Measurements from ENCODE around the gene CEP70. TPM values are rescaled to one million over a fixed set of nuclear protein-coding genes. Genes with fewer than 3 reads are reported as not detected.
A peak's percentile ranks its signal among the peaks of the same experiment; 100 is the strongest.
"Not testable (repeated sequence)": the region's sequence is repeated elsewhere in the genome, so short reads cannot be mapped to it uniquely, and the experiment has no call there.

The CEP70 gene
- total RNA-seq, 4 donors from 2014 or later = 90.6 to 154 (median 123) TPM

DNA sequence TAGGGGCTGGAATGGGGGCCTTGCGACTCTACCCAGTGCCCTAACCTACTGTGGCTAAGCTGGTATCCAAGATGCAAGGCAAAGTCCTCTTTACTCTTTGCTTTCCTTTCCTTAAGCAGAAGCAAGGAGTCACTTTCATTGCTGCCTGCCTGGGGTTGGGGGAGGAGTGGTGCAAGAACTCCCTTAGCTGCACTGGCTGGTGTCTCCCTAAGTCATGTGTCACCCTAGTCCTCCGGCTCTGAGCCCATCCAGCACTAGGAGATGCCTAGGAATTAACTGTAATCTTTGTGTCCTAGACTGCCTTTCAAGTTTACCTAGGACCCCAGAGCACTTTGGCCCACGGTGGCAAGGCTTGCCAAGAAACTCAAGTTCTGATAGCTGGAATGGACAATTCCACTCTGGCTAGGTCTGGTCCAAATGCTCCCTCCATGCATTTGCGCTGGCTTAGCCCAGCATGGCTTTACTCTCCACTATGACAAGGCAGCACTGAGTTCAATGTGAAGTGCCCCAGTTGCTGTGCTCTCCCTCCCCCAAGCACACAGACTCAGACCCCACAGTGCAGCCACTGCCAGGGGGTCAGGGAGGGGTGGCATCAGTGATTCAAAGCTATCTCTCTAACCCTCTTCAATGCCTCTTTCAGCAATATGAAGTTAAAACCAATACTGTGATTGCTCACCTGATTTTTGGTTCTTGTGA is 100.9 kb downstream of the CEP70 start:
- TF ChIP-seq, protein P1, sequence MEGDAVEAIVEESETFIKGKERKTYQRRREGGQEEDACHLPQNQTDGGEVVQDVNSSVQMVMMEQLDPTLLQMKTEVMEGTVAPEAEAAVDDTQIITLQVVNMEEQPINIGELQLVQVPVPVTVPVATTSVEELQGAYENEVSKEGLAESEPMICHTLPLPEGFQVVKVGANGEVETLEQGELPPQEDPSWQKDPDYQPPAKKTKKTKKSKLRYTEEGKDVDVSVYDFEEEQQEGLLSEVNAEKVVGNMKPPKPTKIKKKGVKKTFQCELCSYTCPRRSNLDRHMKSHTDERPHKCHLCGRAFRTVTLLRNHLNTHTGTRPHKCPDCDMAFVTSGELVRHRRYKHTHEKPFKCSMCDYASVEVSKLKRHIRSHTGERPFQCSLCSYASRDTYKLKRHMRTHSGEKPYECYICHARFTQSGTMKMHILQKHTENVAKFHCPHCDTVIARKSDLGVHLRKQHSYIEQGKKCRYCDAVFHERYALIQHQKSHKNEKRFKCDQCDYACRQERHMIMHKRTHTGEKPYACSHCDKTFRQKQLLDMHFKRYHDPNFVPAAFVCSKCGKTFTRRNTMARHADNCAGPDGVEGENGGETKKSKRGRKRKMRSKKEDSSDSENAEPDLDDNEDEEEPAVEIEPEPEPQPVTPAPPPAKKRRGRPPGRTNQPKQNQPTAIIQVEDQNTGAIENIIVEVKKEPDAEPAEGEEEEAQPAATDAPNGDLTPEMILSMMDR (IDR thresholded peaks at IDR 0.05) = no peak
- no peak for TF ChIP-seq POLR2A (IDR thresholded peaks at IDR 0.05)
- DNase-seq = no peak
- intact Hi-C loops (cut with DNase I; ENCODE audit: low total_unique reads) = no loop called here
- no peak overlapping the region for H3K27ac ChIP-seq
- no peaks in the 10 kb centered on the region for H3K27me3 ChIP-seq
- H3K9me3 ChIP-seq = no peaks in the 10 kb centered on the region
- no peaks in the 10 kb centered on the region for H3K36me3 ChIP-seq
- no peaks in the 10 kb centered on the region for H3K4me1 ChIP-seq
- H3K4me3 ChIP-seq = no peak overlapping the region

DNA sequence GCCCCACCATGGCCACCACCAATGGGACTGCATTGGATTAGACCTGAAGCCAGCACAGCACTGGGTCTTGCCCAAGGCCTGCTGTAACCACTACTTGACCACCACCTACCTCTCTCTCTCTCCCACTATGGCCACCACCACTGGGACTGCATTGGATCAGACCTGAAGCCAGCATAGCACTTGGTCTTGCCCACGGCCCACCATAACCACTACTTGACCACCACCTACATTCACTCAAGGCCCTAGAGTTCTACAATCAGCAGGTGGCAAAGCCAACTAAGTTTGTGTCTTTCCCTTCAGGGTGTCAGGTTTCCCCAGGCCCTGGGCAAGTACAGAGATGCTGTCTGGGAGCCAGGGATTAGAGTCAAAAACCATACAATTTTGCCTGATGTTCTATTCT is 102.1 kb downstream of the CEP70 start:
- TF ChIP-seq, protein P1 (IDR thresholded peaks at IDR 0.05) = no peak
- Histone ChIP-seq H3K4me1 (no peaks in the 10 kb centered on the region), H3K9me3 (peaks cover 0 to 7% of the 10 kb centered on the region in 2 donors), H3K27ac (no peak overlapping the region), H3K27me3 (no peaks in the 10 kb centered on the region), H3K36me3 (no peaks in the 10 kb centered on the region), H3K4me3 (no peak overlapping the region)
- DNase-seq = no peak
- intact Hi-C loops (cut with DNase I; ENCODE audit: low total_unique reads) = no loop called here

DNA sequence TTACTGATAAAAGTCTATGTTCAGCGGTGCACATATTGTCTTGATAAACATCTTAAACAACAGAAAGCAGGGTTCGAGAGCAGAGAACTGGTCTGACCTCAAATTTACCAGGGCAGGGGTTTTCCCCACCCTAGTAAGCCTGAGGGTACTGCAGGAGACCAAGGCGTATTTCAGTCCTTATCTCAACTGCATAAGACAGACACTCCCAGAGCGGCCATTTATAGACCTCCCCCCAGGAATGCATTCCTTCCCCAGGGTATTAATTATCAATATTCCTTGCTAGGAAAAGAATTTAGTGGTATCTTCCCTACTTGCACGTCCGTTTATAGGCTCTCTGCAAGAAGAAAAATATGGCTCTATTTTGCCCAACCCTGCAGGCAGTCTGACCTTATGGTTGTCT is 107.5 kb downstream of the CEP70 start:
- H3K4me3 ChIP-seq; H3K4me1 ChIP-seq; intact Hi-C loops (cut with DNase I; ENCODE audit: low total_unique reads); H3K36me3 ChIP-seq; H3K27ac ChIP-seq; H3K27me3 ChIP-seq; DNase-seq: not testable (repeated sequence)
- peaks cover 0 to 14% of the 10 kb centered on the region in 2 donors for H3K9me3 ChIP-seq

DNA sequence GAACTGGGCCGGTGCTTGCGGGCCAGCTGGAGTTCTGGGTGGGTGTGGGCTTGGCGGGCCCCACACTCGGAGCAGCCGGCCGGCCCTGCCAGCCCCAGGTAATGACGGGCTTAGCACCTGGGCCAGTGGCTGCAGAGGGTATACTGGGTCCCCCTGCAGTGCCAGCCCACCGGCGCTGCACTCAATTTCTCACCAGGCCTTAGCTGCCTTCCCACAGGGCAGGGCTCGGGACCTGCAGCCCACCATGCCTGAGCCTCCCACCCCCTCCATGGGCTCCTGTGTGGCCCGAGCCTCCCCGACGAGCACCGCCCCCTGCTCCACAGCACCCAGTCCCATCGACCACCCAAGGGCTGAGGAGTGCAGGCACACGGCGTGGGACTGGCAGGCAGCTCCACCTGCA is 109.4 kb downstream of the CEP70 start:
- H3K36me3 ChIP-seq; H3K27ac ChIP-seq; intact Hi-C loops (cut with DNase I; ENCODE audit: low total_unique reads); H3K27me3 ChIP-seq; H3K4me1 ChIP-seq; H3K4me3 ChIP-seq; DNase-seq: not testable (repeated sequence)
- H3K9me3 ChIP-seq = peaks cover 0 to 14% of the 10 kb centered on the region in 2 donors

DNA sequence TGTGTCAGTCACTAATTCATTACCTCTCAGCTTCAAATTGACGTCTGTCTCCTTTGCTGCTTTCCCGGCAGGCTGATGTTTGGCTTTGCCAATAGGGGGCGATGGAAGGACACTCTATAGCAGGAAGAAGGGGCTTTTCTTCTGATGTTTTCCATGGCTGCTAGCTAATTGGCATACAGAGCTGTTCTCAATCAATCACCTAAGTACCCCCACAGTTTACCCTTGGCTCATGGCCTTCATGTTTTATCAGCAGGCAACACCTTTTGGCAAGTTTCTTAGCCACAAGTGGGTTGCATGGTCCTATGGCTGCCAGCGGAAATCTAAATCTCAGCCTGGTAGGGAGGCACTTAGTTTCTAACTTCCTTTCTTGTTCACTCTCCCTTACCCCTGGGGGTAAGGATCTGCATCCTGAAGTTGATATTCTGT is 114.6 kb downstream of the CEP70 start:
- no peak for DNase-seq
- H3K27me3 ChIP-seq = no peaks in the 10 kb centered on the region
- no peaks in the 10 kb centered on the region for H3K36me3 ChIP-seq
- no peaks in the 10 kb centered on the region for H3K9me3 ChIP-seq
- H3K27ac ChIP-seq = no peak overlapping the region
- intact Hi-C loops (cut with DNase I; ENCODE audit: low total_unique reads) = no loop called here
- TF ChIP-seq POLR2A (IDR thresholded peaks at IDR 0.05) = no peak
- TF ChIP-seq, protein P1 (IDR thresholded peaks at IDR 0.05) = peak in 2 of 4 experiments; percentile 4 to 16
- H3K4me1 ChIP-seq = no peaks in the 10 kb centered on the region
- no peak overlapping the region for H3K4me3 ChIP-seq

DNA sequence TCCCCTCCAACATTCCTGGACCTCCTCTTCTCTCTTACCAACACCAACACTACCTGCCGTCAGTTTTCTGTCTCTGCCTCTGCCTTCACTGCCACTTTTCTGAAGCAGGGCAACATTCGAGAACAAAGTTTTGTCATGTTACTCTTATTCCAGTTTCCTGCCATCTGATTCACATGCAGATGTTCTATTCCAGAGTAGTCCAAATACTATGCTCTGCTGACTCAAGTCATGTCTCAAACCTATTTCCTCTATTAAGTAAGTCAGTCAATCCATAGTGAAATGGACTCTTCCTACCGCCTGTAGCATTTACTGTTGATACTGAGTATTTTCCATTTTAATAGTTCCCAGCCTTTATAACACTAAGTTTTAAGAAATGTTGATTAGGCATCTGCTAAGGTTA is 116.3 kb downstream of the CEP70 start:
- H3K9me3 ChIP-seq = no peaks in the 10 kb centered on the region
- intact Hi-C loops (cut with DNase I; ENCODE audit: low total_unique reads) = no loop called here
- H3K36me3 ChIP-seq = no peaks in the 10 kb centered on the region
- no peaks in the 10 kb centered on the region for H3K27me3 ChIP-seq
- no peak for DNase-seq
- H3K27ac ChIP-seq = no peak overlapping the region
- H3K4me3 ChIP-seq = no peak overlapping the region
- H3K4me1 ChIP-seq = no peaks in the 10 kb centered on the region
- no peak for TF ChIP-seq POLR2A (IDR thresholded peaks at IDR 0.05)
- TF ChIP-seq, protein P1 (IDR thresholded peaks at IDR 0.05) = no peak
